Stimulated activated CD4-positive, alpha-beta T cell treated with anti-CD3 and anti-CD28 coated beads, Interleukin-2, amount 100 ng/mL, for 4 hours (primary cell): ENCODE results near the gene SIRPA.

Source experiments
- DNase-seq: peaks from one replicate; pipeline ENCODE4 v3.0.0-alpha.2; 2020; ENCODE audit warnings: low read depth

SIRPA gene

GRCh38 chr20:1934156-1934555 lies 38.9 kb downstream of the SIRPA start:
- no peak for DNase-seq

GRCh38 chr20:1934721-1935573 lies 39.7 kb downstream of the SIRPA start:
- DNase-seq: no peak

- DNase-seq: no peak
These were observed 40.6 kb downstream of the SIRPA start for GRCh38 chr20:1935696-1936366.

GRCh38 chr20:1937316-1937976 lies 42.2 kb downstream of the SIRPA start:
- no peak for DNase-seq

GRCh38 chr20:1938464-1939269 lies 43.5 kb downstream of the SIRPA start:
- DNase-seq: no peak

GRCh38 chr20:1939270-1939595 lies 44.0 kb downstream of the SIRPA start:
- DNase-seq: no peak

GRCh38 chr20:1940581-1940980 lies 45.4 kb downstream of the SIRPA start:
- DNase-seq: no peak

- no peak for DNase-seq
These were observed 46.0 kb downstream of the SIRPA start for GRCh38 chr20:1941226-1941625.

- DNase-seq: no peak
These were observed 46.9 kb downstream of the SIRPA start for GRCh38 chr20:1942061-1942460.

- no peak for DNase-seq
These were observed 47.5 kb downstream of the SIRPA start for GRCh38 chr20:1942486-1943274.

GRCh38 chr20:1943275-1944002 lies 48.2 kb downstream of the SIRPA start:
- no peak for DNase-seq

GRCh38 chr20:1944345-1945091 lies 49.3 kb downstream of the SIRPA start:
- no peak for DNase-seq

- no peak for DNase-seq
These were observed 50.0 kb downstream of the SIRPA start for GRCh38 chr20:1945134-1945618.

GRCh38 chr20:1945660-1946059 lies 50.5 kb downstream of the SIRPA start:
- no peak for DNase-seq

GRCh38 chr20:1946442-1946761 lies 51.2 kb downstream of the SIRPA start:
- DNase-seq: no peak

- no peak for DNase-seq
These were observed 51.7 kb downstream of the SIRPA start for GRCh38 chr20:1946762-1947534.

- no peak for DNase-seq
These were observed 52.3 kb downstream of the SIRPA start for GRCh38 chr20:1947535-1947846.

- no peak for DNase-seq
These were observed 54.3 kb downstream of the SIRPA start for GRCh38 chr20:1949347-1950100.

- DNase-seq: no peak
These were observed 55.6 kb downstream of the SIRPA start for GRCh38 chr20:1950836-1951235.
